Panc1 (cell line): ENCODE results near the gene CYP4Z1. TPM values are rescaled to one million over a fixed set of nuclear protein-coding genes. Genes with fewer than 3 reads are reported as not detected.

Experiments
- ATAC-seq: fragments of 200-7000 bp; cut with Tn5 transposase; 2 replicates; pipeline ENCODE4 v1.9.1; 2020; ENCODE audit warnings: mild to moderate bottlenecking, moderate library complexity
- BruUV-seq: library from RNA; stranded (reverse); fragments of 400-500 nt; replicated peaks from 2 replicates; lab custom pipeline; 2021; lab: Mats Ljungman, UMichigan
- CTCF ChIA-PET: fragments of 300-600 bp; sonication (Branson Sonifier 250); formaldehyde crosslinking; loops from one replicate; lab custom pipeline; 2022; ENCODE audit warnings: antibody characterized with exemption; lab: Charles Lee
- POLR2A ChIA-PET: fragments of 300-600 bp; sonication (Branson Sonifier 250); formaldehyde crosslinking; loops from one replicate; lab custom pipeline; 2022; ENCODE audit warnings: antibody characterized with exemption; lab: Charles Lee
- DNase-seq: peaks from one replicate; pipeline ENCODE4 v3.0.0-alpha.2; 2010; ENCODE audit warnings: low read depth, low spot score
- H3K27ac ChIP-seq: 2 replicates; pipeline ENCODE4 v1.5.1; 2011; ENCODE audit warnings: mild to moderate bottlenecking, low read length, inconsistent platforms
- H3K27me3 ChIP-seq: fragments of 200-500 bp; sonication (Bioruptor generic); 2 replicates; pipeline ENCODE4 v1.6.0; 2014; ENCODE audit warnings: low read length, inconsistent platforms; ENCODE audit not compliant: control insufficient read depth, insufficient read depth
- H3K36me3 ChIP-seq: fragments of 200-500 bp; sonication (Bioruptor generic); 2 replicates; pipeline ENCODE4 v1.5.1; 2014; ENCODE audit warnings: inconsistent platforms, mild to moderate bottlenecking, low read length, moderate library complexity; ENCODE audit not compliant: control insufficient read depth, insufficient read depth
- H3K4me1 ChIP-seq: 2 replicates; pipeline ENCODE4 v1.5.1; 2011; ENCODE audit warnings: inconsistent platforms, mild to moderate bottlenecking, low read length, moderate library complexity; ENCODE audit not compliant: control insufficient read depth, insufficient read depth
- H3K4me3 ChIP-seq, 2 experiments: 2 replicates each; pipeline ENCODE4 v1.5.1; 2011 to 2012; ENCODE audit warnings: low read depth in 2 of 2, low read length in 2 of 2, mild to moderate bottlenecking in 2 of 2, inconsistent platforms in 1 of 2, moderate library complexity in 1 of 2
- H3K9me3 ChIP-seq: fragments of 200-500 bp; sonication (Bioruptor generic); 2 replicates; pipeline ENCODE4 v1.5.1; 2014; ENCODE audit warnings: low read depth, mild to moderate bottlenecking, inconsistent platforms, low read length, moderate library complexity; ENCODE audit not compliant: control insufficient read depth, insufficient read depth
- CTCF ChIP-seq: fragments of 450-650 bp; IDR thresholded peaks from 2 replicates; pipeline ENCODE4 v1.5.1; 2017; ENCODE audit warnings: mild to moderate bottlenecking
- POLR2AphosphoS5 ChIP-seq: IDR thresholded peaks from 2 replicates; pipeline ENCODE4 v1.6.1; 2012; ENCODE audit warnings: mild to moderate bottlenecking, low read depth, low read length, moderate library complexity
- SIN3A ChIP-seq: IDR thresholded peaks from 2 replicates; pipeline ENCODE4 v1.6.1; 2012; ENCODE audit warnings: low read depth, mild to moderate bottlenecking, low read length, moderate library complexity, borderline replicate concordance; ENCODE audit not compliant: insufficient read depth
- TCF7L2 ChIP-seq: IDR thresholded peaks from 2 replicates; pipeline ENCODE4 v1.6.1; 2011; ENCODE audit warnings: mild to moderate bottlenecking, low read depth, low read length, inconsistent platforms
- in situ Hi-C: cut with HindIII; loops from 2 replicates; pipeline ENCODE4 v1.10.0; 2016; ENCODE audit warnings: low sequenced_read_pairs, low pct_unique_long_range_greater_than_20kb
- intact Hi-C: fragments of 100-400 bp; cut with micrococcal nuclease; formaldehyde crosslinking; loops from one replicate; pipeline ENCODE4 v1.10.0; 2022; ENCODE audit not compliant: unreplicated experiment
- total RNA-seq: library from RNA; stranded (reverse); gene quantifications from one replicate; pipeline ENCODE4 v1.2.1, GENCODE V29; 2021; ENCODE audit not compliant: unreplicated experiment
- TF ChIP-seq, protein P1 (sequence below), 2 experiments: IDR thresholded peaks; 2 replicates each; pipeline ENCODE4 v1.6.1; 2011 to 2012; ENCODE audit warnings: low read depth in 2 of 2, control low read depth in 1 of 2, low read length in 1 of 2, mild to moderate bottlenecking in 1 of 2, moderate library complexity in 1 of 2; ENCODE audit not compliant: insufficient read depth in 1 of 2

CYP4Z1 gene
- total RNA-seq, 1 experiment from 2014 or later = not detected

DNA sequence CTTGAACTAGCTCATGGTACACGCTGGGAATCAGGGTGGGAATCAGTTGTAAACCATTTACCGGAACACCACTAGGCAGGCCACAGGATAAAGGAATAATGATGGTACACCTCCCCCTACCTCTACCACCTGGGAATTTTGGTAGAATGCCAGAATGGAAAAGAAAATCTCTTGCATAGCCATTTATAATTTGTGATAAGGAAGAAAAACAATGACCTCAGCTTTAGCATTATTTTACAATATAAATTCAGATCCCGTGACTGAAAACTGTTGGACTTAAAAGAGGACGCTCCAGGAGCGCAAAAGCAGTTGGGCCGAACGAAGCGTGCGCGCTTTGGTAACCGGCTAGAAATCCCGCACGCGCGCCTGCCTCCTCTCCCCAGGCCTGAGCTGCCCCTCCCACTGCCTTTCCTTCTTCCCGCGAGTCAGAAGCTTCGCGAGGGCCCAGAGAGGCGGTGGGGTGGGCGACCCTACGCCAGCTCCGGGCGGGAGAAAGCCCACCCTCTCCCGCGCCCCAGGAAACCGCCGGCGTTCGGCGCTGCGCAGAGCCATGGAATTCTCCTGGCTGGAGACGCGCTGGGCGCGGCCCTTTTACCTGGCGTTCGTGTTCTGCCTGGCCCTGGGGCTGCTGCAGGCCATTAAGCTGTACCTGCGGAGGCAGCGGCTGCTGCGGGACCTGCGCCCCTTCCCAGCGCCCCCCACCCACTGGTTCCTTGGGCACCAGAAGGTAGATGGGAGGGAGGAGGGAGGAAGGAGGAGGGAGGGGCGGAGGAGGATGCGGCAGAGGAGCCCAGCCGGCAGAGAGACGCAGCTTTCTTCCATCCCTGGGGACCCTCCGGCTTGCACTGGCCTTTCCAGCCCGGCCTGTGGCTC is 43.5 kb upstream of the CYP4Z1 start, which contains the start of gene CYP4X1:
CYP4X1 (plus strand) TSS at position 402 of the 873 bp plus-strand sequence; CDS start at position 551, 149 bp downstream.
- Histone ChIP-seq H3K4me3 (peak within 1 kb of the TSS; percentile 33 to 44), H3K27ac (no peak within 1 kb of the TSS), H3K36me3 (no peaks in the 10 kb centered on the region), H3K27me3 (peaks cover 17% of the 10 kb centered on the region; the same call in 1 of the 2 replicates), H3K9me3 (no peaks in the 10 kb centered on the region), H3K4me1 (no peaks in the 10 kb centered on the region; the same call in 1 of the 2 replicates)
- no TSS peak for BruUV-seq
- TF ChIP-seq CTCF (no peak), TCF7L2 (no peak), SIN3A (no peak), POLR2AphosphoS5 (no peak)
- TF ChIP-seq, protein P1, sequence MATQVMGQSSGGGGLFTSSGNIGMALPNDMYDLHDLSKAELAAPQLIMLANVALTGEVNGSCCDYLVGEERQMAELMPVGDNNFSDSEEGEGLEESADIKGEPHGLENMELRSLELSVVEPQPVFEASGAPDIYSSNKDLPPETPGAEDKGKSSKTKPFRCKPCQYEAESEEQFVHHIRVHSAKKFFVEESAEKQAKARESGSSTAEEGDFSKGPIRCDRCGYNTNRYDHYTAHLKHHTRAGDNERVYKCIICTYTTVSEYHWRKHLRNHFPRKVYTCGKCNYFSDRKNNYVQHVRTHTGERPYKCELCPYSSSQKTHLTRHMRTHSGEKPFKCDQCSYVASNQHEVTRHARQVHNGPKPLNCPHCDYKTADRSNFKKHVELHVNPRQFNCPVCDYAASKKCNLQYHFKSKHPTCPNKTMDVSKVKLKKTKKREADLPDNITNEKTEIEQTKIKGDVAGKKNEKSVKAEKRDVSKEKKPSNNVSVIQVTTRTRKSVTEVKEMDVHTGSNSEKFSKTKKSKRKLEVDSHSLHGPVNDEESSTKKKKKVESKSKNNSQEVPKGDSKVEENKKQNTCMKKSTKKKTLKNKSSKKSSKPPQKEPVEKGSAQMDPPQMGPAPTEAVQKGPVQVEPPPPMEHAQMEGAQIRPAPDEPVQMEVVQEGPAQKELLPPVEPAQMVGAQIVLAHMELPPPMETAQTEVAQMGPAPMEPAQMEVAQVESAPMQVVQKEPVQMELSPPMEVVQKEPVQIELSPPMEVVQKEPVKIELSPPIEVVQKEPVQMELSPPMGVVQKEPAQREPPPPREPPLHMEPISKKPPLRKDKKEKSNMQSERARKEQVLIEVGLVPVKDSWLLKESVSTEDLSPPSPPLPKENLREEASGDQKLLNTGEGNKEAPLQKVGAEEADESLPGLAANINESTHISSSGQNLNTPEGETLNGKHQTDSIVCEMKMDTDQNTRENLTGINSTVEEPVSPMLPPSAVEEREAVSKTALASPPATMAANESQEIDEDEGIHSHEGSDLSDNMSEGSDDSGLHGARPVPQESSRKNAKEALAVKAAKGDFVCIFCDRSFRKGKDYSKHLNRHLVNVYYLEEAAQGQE (IDR thresholded peaks at IDR 0.05; ENCODE audit: insufficient read depth in 1 of 2, low read depth in 2 of 2, low read length in 1 of 2) = no peak
- POLR2A ChIA-PET = no interaction called here
- DNase-seq = no peak
- in situ Hi-C loops = no loop called here
- CTCF ChIA-PET = interaction anchor here (0.6 kb wide), 1 partner anchor 1679 kb away, joined by 3 read pairs; no protein-coding TSS in a partner anchor
- intact Hi-C loops = no loop called here
- ATAC-seq = peak; percentile 79

DNA sequence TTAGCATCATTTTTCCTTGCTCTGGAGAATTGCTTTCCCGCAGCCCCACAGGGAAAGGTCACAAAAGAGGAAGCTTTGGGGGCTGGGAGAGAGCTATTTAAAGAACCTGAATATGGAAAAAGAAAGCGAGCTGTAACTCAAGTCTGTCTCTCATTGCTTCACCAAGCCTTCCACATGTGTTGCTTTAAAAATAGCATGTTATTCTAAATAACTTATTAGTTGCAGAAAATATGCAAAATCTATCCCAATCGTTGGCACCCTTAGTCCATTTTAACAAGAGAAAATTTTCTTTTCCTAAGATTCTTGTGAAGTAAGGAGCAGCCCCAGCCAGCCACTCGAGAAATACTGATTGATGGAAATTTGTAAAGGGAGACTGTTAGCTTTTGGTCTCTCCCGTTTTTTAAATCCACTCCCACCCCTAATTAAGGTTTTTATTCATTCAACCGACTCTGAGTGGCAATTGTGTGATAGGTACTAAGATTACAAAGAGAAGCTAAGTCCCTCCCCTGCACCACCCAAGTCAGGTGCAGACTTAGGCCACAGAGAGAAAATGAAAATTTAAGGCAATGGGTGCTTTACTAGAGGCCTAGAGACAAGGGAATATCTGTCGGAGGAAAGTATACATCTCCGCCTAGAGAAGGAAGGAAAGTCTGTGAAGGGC is 42.8 kb upstream of the CYP4Z1 start:
- Histone ChIP-seq H3K36me3 (no peaks in the 10 kb centered on the region), H3K27ac (no peak overlapping the region), H3K4me3 (peak overlapping the region; percentile 33 to 44; a peak in 3 of 4 replicates), H3K27me3 (peaks cover 18% of the 10 kb centered on the region; the same call in 1 of the 2 replicates), H3K9me3 (no peaks in the 10 kb centered on the region), H3K4me1 (no peaks in the 10 kb centered on the region; the same call in 1 of the 2 replicates)
- ATAC-seq (no peak), DNase-seq (no peak)
- CTCF ChIA-PET = interaction anchor here (0.6 kb wide), 1 partner anchor 1678 kb away, joined by 3 read pairs; no protein-coding TSS in a partner anchor
- in situ Hi-C loops (no loop called here), intact Hi-C loops (no loop called here)
- POLR2A ChIA-PET = no interaction called here
- no peak for TF ChIP-seq CTCF
- no peak for TF ChIP-seq POLR2AphosphoS5
- no peak for TF ChIP-seq TCF7L2
- TF ChIP-seq, protein P1 (IDR thresholded peaks at IDR 0.05; ENCODE audit: insufficient read depth in 1 of 2, low read depth in 2 of 2, low read length in 1 of 2) = no peak
- TF ChIP-seq SIN3A = no peak
- no TSS peak for BruUV-seq
